ENCODE results near the gene RAD54L.

Gene RAD54L

DNA sequence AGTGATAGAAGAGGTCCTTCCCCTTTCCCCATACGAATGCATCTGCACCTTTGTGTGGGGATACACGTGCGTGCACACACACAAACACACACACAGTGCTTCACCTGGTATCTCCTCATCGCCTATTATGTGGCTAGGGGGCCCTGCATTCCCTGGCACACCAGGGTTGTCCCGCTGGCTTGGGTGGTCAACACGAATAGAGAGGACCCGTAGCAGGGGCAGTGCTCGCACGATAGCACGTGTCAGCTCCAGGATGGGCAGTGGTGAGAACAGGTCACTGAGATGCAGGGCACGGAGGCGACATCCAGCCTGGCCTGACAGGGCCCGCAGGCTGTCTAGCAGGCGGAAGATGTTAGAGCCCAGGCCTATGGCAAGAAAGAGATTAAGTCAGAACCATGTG is 33.5 kb downstream of the RAD54L start:
- Histone ChIP-seq H3K4me2 (no peak overlapping the region), H3K27ac (no peak overlapping the region), H3K4me1 (no peaks in the 10 kb centered on the region), H3K9me3 (no peaks in the 10 kb centered on the region), H4K20me1 (peaks cover 44% of the 10 kb centered on the region), H3K36me3 (peaks cover 100% of the 10 kb centered on the region), H3K9ac (no peak overlapping the region), H3K27me3 (no peaks in the 10 kb centered on the region), H3K4me3 (no peak overlapping the region)
- TF ChIP-seq Cebpa-rat (IDR thresholded peaks at IDR 0.05) = no peak

DNA sequence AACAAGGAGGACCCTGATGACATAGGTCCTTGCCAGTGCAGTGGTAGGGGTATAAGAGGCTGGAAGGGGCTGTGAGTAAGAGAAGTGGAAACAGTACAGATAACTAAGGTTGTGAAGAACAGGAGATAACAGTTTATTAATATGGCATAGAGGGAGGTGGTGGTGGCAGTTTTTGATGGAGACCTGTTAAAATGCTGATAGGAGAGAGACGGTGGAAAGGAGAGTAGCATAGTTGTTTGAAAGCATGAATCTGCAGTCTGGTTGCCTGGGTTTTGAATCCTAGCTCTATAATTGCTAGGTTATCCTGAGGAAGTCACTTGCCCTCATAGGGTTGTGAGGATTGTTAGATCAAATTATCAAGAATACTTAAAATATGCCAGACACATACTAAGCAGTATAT is 36.5 kb downstream of the RAD54L start:
- peaks cover 60% of the 10 kb centered on the region for H4K20me1 ChIP-seq
- no peak overlapping the region for H3K9ac ChIP-seq
- H3K4me1 ChIP-seq = no peaks in the 10 kb centered on the region
- H3K4me2 ChIP-seq = no peak overlapping the region
- no peaks in the 10 kb centered on the region for H3K27me3 ChIP-seq
- H3K4me3 ChIP-seq = no peak overlapping the region
- no peak for TF ChIP-seq Cebpa-rat (IDR thresholded peaks at IDR 0.05)
- H3K9me3 ChIP-seq = no peaks in the 10 kb centered on the region
- peaks cover 100% of the 10 kb centered on the region for H3K36me3 ChIP-seq
- H3K27ac ChIP-seq = no peak overlapping the region

DNA sequence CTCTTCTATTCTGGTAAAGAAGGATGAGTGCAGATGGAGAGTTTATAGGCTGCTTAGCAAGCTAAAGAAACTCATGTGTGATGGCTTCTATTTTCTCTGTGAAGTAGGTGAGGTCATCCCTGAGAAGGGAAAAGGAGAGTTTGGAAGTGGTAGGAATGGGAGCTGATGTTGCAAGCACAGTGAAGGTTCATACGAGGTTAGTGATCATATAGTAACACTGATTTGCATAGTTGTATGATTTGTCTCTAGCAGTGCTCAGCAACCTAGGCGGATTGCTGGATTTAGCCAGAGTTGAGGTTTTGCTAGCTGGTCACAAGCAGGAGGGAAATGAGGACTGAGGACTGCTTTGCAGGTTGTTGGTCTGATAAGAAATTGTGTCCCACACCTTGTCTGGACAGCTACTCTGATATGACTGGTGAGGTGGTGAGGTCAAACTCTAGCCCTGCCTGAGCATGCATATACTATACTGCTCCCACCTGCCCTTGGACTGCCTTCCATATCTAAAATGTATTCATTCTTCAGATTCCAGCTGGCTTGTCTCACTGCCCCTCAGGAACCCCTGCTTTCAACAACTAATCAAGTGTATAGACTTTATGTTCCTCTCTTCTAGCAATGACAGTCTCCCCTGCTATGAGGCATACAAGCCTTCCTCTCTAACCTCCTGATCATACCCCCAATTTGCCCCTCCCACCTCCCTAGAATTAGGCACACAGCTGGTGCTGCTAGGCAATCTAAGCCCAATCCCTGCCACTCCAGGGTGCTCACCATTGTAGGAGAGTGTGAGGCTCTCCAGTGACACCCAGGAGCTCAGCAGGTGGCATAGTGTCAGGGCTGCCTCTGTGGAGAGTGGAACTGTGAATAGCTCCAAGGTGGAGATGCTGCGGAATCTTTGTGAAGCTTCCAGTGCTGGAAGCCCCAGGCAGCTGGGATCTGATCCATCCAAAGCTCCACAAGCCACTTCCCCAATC is 37.3 kb downstream of the RAD54L start:
- no peaks in the 10 kb centered on the region for H3K4me1 ChIP-seq
- H3K27ac ChIP-seq = no peak overlapping the region
- peaks cover 100% of the 10 kb centered on the region for H3K36me3 ChIP-seq
- no peak overlapping the region for H3K9ac ChIP-seq
- no peaks in the 10 kb centered on the region for H3K9me3 ChIP-seq
- no peak overlapping the region for H3K4me3 ChIP-seq
- H3K4me2 ChIP-seq = no peak overlapping the region
- TF ChIP-seq Cebpa-rat (IDR thresholded peaks at IDR 0.05) = no peak
- peaks cover 56% of the 10 kb centered on the region for H4K20me1 ChIP-seq
- no peaks in the 10 kb centered on the region for H3K27me3 ChIP-seq

DNA sequence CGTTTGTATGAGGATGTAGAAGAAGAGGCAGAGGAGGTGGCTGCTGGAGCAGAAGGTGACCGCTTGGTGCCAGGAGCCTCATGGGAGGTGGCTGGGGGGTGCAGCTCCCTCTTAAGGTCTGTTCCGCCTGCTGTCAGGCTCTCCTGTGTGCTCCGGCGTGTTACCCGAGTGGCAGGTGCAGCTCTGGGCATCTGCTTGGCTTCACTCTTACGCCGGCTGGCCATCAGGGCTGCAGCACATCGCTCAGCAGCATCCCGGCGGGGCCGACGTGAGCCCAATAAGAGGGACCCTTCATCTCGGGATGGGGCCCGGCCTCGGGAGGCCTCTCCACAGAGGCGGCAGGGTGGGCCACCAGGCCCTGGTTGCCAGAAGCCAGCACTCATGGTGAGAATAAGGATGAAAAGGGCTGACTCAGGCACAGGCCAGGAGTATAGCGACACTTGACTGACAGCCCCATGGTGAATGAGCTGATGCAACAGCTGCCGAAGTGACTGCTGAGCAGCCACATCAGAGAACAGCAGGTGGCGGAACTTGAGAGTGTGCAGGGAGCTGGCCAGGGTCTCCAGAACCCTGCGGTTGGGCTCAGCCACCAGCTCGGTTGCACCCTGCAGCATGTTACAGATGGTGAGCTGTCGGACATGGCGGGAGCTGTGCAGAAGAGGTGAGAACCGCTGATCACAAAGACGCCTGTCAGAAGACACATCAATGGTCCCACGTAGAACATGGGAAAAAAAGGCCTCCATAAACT is 38.3 kb downstream of the RAD54L start:
- 0 out of 2 replicates have a peak overlapping the region, but pooled peaks have one; percentile 26 for H3K27ac ChIP-seq

DNA sequence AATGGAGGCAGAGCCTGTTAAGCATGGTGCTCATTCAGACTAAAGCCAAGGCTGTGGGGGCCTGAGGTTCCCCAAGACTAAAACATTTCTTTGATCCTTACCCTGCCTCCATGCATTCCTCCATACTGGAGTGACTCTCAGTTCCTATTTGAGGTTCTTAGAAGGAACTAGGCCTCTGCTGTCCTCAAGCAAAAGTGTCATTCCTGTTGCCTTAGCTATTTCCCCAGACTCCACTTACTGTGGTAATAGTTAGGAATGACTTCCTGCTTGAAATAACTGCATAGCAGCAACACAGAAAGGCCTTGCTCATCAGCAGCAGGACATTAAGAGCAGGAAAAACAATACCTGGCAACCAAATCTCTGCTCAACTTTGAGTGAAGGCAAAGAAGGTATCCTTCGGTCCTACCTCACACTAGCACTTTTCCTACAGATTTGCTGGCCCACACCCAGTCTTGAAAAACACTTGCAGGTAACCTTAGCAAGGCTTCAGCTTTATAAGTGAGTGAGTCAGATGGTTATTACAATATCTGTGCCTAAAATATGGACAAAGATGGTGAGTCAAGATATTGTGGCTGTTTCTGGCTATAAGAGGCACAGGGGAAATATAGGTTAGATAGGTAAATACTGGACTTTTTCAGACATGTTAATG is 41.0 kb downstream of the RAD54L start:
- no peaks in the 10 kb centered on the region for H3K4me1 ChIP-seq
- H4K20me1 ChIP-seq = peaks cover 44% of the 10 kb centered on the region
- H3K4me3 ChIP-seq = no peak overlapping the region
- H3K4me2 ChIP-seq = no peak overlapping the region
- H3K36me3 ChIP-seq = peaks cover 95% of the 10 kb centered on the region
- no peak for TF ChIP-seq Cebpa-rat (IDR thresholded peaks at IDR 0.05)
- H3K27ac ChIP-seq = no peak overlapping the region
- H3K27me3 ChIP-seq = no peaks in the 10 kb centered on the region
- no peak overlapping the region for H3K9ac ChIP-seq
- H3K9me3 ChIP-seq = no peaks in the 10 kb centered on the region

More for the DNA sequence above, 38.3 kb downstream of the RAD54L start:
- no peak overlapping the region for H3K4me3 ChIP-seq
- TF ChIP-seq Cebpa-rat (IDR thresholded peaks at IDR 0.05) = no peak
- no peaks in the 10 kb centered on the region for H3K9me3 ChIP-seq
- no peaks in the 10 kb centered on the region for H3K27me3 ChIP-seq
- peaks cover 46% of the 10 kb centered on the region for H4K20me1 ChIP-seq
- H3K9ac ChIP-seq = no peak overlapping the region
- H3K4me2 ChIP-seq = no peak overlapping the region
- H3K36me3 ChIP-seq = peaks cover 98% of the 10 kb centered on the region
- no peaks in the 10 kb centered on the region for H3K4me1 ChIP-seq

DNA sequence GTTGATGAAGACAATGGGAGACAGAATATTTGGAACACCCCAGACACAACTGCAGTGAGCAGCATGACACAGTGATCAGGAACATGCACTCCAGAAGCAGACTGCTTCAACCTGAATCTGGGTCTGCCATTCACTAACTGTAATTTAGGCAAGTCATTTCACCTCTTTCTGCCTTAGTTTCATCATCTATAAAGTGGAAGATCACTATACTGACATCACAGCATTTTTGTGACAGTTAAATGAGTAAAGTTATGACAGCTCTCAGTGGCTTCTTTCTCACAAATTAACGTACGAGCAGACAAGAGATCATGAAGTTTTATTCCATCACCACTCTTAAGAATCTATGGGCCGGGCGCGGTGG is 41.6 kb downstream of the RAD54L start:
- peaks cover 40% of the 10 kb centered on the region for H4K20me1 ChIP-seq
- H3K27ac ChIP-seq = no peak overlapping the region
- no peak for TF ChIP-seq Cebpa-rat (IDR thresholded peaks at IDR 0.05)
- no peak overlapping the region for H3K4me3 ChIP-seq
- H3K9ac ChIP-seq = no peak overlapping the region
- H3K4me2 ChIP-seq = no peak overlapping the region
- H3K36me3 ChIP-seq = peaks cover 95% of the 10 kb centered on the region
- H3K9me3 ChIP-seq = no peaks in the 10 kb centered on the region
- H3K4me1 ChIP-seq = no peaks in the 10 kb centered on the region
- H3K27me3 ChIP-seq = no peaks in the 10 kb centered on the region

DNA sequence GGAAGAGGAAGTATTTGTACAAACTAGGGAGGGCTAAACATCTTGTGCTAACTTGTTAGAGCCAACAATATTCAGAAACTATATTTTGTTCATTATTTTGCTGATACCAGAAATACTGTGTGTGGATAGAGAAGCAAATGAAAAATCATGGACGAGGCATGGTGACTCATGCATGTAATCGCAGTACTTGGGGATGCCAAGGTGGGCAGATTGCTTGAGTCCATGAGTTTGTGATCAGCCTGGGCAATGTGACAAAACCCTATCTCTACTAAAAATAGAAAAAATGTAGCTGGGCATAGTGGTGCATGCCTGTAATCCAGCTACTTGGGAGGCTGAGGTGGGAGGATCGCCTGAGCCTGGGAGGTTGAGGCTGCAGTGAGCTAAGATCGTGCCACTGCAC is 42.4 kb downstream of the RAD54L start:
- H3K4me3 ChIP-seq = no peak overlapping the region
- H3K27ac ChIP-seq = no peak overlapping the region
- no peak overlapping the region for H3K4me2 ChIP-seq
- no peaks in the 10 kb centered on the region for H3K4me1 ChIP-seq
- peaks cover 95% of the 10 kb centered on the region for H3K36me3 ChIP-seq
- H3K9ac ChIP-seq = no peak overlapping the region
- H3K9me3 ChIP-seq = no peaks in the 10 kb centered on the region
- no peaks in the 10 kb centered on the region for H3K27me3 ChIP-seq
- peaks cover 31% of the 10 kb centered on the region for H4K20me1 ChIP-seq
- no peak for TF ChIP-seq Cebpa-rat (IDR thresholded peaks at IDR 0.05)

DNA sequence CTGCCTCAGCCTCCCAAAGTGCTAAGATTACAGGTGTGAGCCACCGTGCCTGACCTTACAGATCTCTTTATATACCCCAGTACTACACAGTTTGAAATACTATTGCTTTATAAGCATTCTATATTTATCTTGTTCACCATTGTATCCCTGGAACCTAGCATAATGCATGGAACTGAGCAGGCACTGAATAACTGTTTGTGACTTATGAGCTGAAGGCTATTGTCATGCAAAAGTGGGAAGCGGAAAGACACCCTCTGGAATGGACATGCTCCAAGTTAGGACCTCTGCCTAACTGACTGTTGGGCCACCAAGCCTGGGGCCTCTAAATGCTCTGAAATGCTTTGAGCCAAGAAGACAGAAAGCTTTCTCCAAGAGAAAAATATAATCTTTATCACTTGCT is 47.7 kb downstream of the RAD54L start:
- Histone ChIP-seq H3K27me3 (no peaks in the 10 kb centered on the region), H3K36me3 (peaks cover 87% of the 10 kb centered on the region), H3K9me3 (no peaks in the 10 kb centered on the region), H3K4me3 (no peak overlapping the region), H3K4me1 (peaks cover 5% of the 10 kb centered on the region), H3K9ac (no peak overlapping the region), H4K20me1 (peaks cover 38% of the 10 kb centered on the region), H3K4me2 (no peak overlapping the region), H3K27ac (no peak overlapping the region)
- TF ChIP-seq Cebpa-rat (IDR thresholded peaks at IDR 0.05) = no peak

DNA sequence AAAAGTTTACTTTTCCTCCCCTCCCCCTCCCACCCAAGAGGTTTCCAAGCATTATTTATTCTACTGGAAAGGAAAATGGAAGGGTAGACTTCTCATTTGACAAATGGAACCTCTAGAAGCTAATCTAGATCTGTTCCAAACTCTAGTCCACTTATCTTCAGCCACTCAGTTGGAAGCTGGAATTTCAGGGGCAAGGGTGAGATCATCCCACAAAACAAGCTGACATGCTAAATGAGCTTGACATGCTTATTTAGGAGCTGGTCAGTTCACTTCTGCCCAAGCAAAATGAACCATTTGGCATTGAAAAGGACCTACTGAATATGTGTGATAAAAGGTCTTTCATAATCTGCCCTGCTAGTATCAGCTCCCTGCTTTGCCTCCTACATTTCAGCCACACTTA is 50.8 kb downstream of the RAD54L start:
- Histone ChIP-seq H4K20me1 (peaks cover 52% of the 10 kb centered on the region), H3K27me3 (no peaks in the 10 kb centered on the region), H3K4me2 (no peak overlapping the region), H3K4me1 (peaks cover 16% of the 10 kb centered on the region), H3K9me3 (no peaks in the 10 kb centered on the region), H3K36me3 (peaks cover 60% of the 10 kb centered on the region), H3K9ac (no peak overlapping the region), H3K27ac (no peak overlapping the region), H3K4me3 (no peak overlapping the region)
- no peak for TF ChIP-seq Cebpa-rat (IDR thresholded peaks at IDR 0.05)
